HEK293 (cell line): ENCODE data around the gene RLIM.
A peak's percentile ranks its signal among the peaks of the same experiment; 100 is the strongest.

Source experiments
- CTCF ChIA-PET: fragments of 350-600 bp; formaldehyde crosslinking; extraction: SDS; loops from one replicate; lab custom pipeline; 2021; ENCODE audit warnings: antibody characterized with exemption; lab: Yijun Ruan, JAX
- POLR2A ChIA-PET: fragments of 300-600 bp; formaldehyde crosslinking; extraction: SDS; loops from one replicate; lab custom pipeline; 2020; ENCODE audit warnings: antibody characterized with exemption, inconsistent platforms; lab: Yijun Ruan, JAX
- H3K27ac ChIP-seq: fragments of 200-500 bp; sonication (Bioruptor generic); 2 replicates; pipeline ENCODE4 v1.5.1; 2014; ENCODE audit warnings: low read depth, low read length, control low read depth, inconsistent platforms; ENCODE audit errors: extremely low read depth
- H3K36me3 ChIP-seq, 2 experiments: fragments of 200-500 bp in 1 of 2; sonication (Bioruptor generic) in 1 of 2; 1 replicate in 1 of 2; 2 replicates in 1 of 2; pipeline ENCODE4 v1.5.1; 2014 to 2017; ENCODE audit warnings: inconsistent platforms in 2 of 2, low read length in 2 of 2; ENCODE audit not compliant: control insufficient read depth in 2 of 2, insufficient read depth in 1 of 2
- H3K4me1 ChIP-seq: fragments of 200-500 bp; sonication (Bioruptor generic); 2 replicates; pipeline ENCODE4 v1.5.1; 2014; ENCODE audit warnings: mild to moderate bottlenecking, low read length, inconsistent platforms; ENCODE audit not compliant: control insufficient read depth, insufficient read depth
- H3K4me3 ChIP-seq: 2 replicates; pipeline ENCODE4 v1.5.1; 2011; ENCODE audit warnings: low read depth, mild to moderate bottlenecking, control low read depth, low read length, moderate library complexity
- H3K9me3 ChIP-seq: fragments of 200-500 bp; sonication (Bioruptor generic); 2 replicates; pipeline ENCODE4 v1.5.1; 2014; ENCODE audit warnings: low read depth, low read length, inconsistent platforms; ENCODE audit not compliant: control insufficient read depth, insufficient read depth
- EGR2 ChIP-seq: fragments of 450-650 bp; formaldehyde crosslinking; IDR thresholded peaks from 2 replicates; pipeline ENCODE4 v1.5.1; 2016; ENCODE audit warnings: low read depth, missing biosample characterization, missing genetic modification characterization
- GLIS1 ChIP-seq: fragments of 450-650 bp; formaldehyde crosslinking; IDR thresholded peaks from 2 replicates; pipeline ENCODE4 v1.5.1; 2016; ENCODE audit warnings: missing biosample characterization, missing genetic modification characterization
- HOXD13 ChIP-seq: sonication (generic); formaldehyde crosslinking; IDR thresholded peaks from 2 replicates; pipeline ENCODE4 v1.8.0; 2022; ENCODE audit warnings: missing genetic modification reagents, borderline replicate concordance
- ZBTB17 ChIP-seq: fragments of 450-650 bp; formaldehyde crosslinking; IDR thresholded peaks from 2 replicates; pipeline ENCODE4 v1.5.1; 2016; ENCODE audit warnings: missing biosample characterization, missing genetic modification characterization
- ZBTB7A ChIP-seq: fragments of 450-650 bp; formaldehyde crosslinking; IDR thresholded peaks from 2 replicates; pipeline ENCODE4 v1.5.1; 2016; ENCODE audit warnings: low read depth, missing biosample characterization, missing genetic modification characterization
- ZNF112 ChIP-seq: fragments of 450-650 bp; formaldehyde crosslinking; IDR thresholded peaks from 2 replicates; pipeline ENCODE4 v1.5.0; 2017; ENCODE audit warnings: missing biosample characterization, missing genetic modification characterization
- ZNF16 ChIP-seq: fragments of 450-650 bp; formaldehyde crosslinking; IDR thresholded peaks from 2 replicates; pipeline ENCODE4 v1.5.1; 2016; ENCODE audit warnings: low read depth, missing biosample characterization, missing genetic modification characterization
- ZNF2 ChIP-seq: fragments of 450-650 bp; formaldehyde crosslinking; IDR thresholded peaks from 2 replicates; pipeline ENCODE4 v1.5.1; 2016; ENCODE audit warnings: missing biosample characterization, missing genetic modification characterization
- ZNF548 ChIP-seq: fragments of 450-650 bp; formaldehyde crosslinking; IDR thresholded peaks from 2 replicates; pipeline ENCODE4 v1.5.1; 2016; ENCODE audit warnings: missing biosample characterization, missing genetic modification characterization
- ZNF654 ChIP-seq: fragments of 450-650 bp; formaldehyde crosslinking; IDR thresholded peaks from 2 replicates; pipeline ENCODE4 v1.5.1; 2016; ENCODE audit warnings: low read depth, missing biosample characterization, missing genetic modification characterization
- ZNF747 ChIP-seq: fragments of 450-650 bp; formaldehyde crosslinking; IDR thresholded peaks from 2 replicates; pipeline ENCODE4 v1.5.1; 2016; ENCODE audit warnings: missing biosample characterization, missing genetic modification characterization
- ZNF837 ChIP-seq: fragments of 450-650 bp; formaldehyde crosslinking; IDR thresholded peaks from 2 replicates; pipeline ENCODE4 v1.5.1; 2016; ENCODE audit warnings: missing biosample characterization, missing genetic modification characterization
- ZSCAN30 ChIP-seq: fragments of 450-650 bp; IDR thresholded peaks from 2 replicates; pipeline ENCODE4 v1.5.1; 2018; ENCODE audit warnings: missing biosample characterization, mild to moderate bottlenecking, missing genetic modification characterization, moderate library complexity
- TF ChIP-seq, protein P1 (sequence below): IDR thresholded peaks from 2 replicates; pipeline ENCODE4 v1.6.1; 2011; ENCODE audit warnings: mild to moderate bottlenecking, low read depth, low read length, borderline replicate concordance
- TF ChIP-seq, protein P2 (sequence below): fragments of 450-650 bp; formaldehyde crosslinking; IDR thresholded peaks from 2 replicates; pipeline ENCODE4 v1.5.1; 2016; ENCODE audit warnings: missing biosample characterization, missing genetic modification characterization, borderline replicate concordance
- TF ChIP-seq, protein P3 (sequence below): fragments of 450-650 bp; formaldehyde crosslinking; IDR thresholded peaks from 2 replicates; pipeline ENCODE4 v1.5.1; 2016; ENCODE audit warnings: missing biosample characterization, missing genetic modification characterization
- TF ChIP-seq, protein P4 (sequence below): fragments of 450-650 bp; formaldehyde crosslinking; IDR thresholded peaks from 2 replicates; pipeline ENCODE4 v1.5.1; 2017; ENCODE audit warnings: missing biosample characterization, missing genetic modification characterization
- TF ChIP-seq, protein P5 (sequence below): fragments of 450-650 bp; formaldehyde crosslinking; IDR thresholded peaks from 2 replicates; pipeline ENCODE4 v1.5.1; 2016; ENCODE audit warnings: missing biosample characterization, missing genetic modification characterization, borderline replicate concordance

Gene RLIM

DNA sequence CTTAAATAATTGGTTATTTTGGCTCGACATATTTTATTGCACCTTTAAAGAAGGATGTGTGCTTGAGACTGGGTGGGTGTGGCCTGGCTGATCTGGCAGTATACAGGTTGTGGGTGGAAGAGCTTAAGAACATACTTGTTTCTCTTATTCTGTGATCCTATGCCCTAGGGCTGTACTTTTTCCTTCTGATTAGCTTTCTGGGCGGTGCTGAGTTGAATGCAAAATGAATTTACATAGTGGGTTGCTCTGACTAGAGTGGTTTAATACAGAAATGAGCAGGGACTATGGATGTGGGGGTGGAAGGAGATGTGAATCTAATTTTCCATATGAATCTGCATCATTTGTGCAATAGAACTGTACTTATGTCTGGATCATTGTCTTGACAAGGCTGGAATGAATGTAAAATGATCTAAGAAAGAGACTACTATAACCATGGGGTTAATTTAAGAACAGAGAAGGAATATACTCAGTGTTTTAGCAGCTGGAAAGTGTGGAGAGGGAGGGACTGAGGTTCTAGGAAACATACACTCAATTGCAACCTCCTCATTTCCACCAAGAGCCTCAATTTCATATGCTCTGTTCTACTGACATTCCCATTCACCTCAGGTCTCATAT lies 73.7 kb downstream of the RLIM start:
- ChIA-PET POLR2A (no interaction called here), CTCF (interaction anchor here (0.7 to 1.8 kb wide), 4 partner anchors 9 to 405 kb away, joined by 3 to 4 read pairs (median 4); no protein-coding TSS in a partner anchor)
- H3K9me3 ChIP-seq = no peaks in the 10 kb centered on the region
- H3K4me1 ChIP-seq = peaks cover 7% of the 10 kb centered on the region; the same call in 1 of the 2 replicates
- H3K36me3 ChIP-seq = no peaks in the 10 kb centered on the region
- TF ChIP-seq, protein P1, sequence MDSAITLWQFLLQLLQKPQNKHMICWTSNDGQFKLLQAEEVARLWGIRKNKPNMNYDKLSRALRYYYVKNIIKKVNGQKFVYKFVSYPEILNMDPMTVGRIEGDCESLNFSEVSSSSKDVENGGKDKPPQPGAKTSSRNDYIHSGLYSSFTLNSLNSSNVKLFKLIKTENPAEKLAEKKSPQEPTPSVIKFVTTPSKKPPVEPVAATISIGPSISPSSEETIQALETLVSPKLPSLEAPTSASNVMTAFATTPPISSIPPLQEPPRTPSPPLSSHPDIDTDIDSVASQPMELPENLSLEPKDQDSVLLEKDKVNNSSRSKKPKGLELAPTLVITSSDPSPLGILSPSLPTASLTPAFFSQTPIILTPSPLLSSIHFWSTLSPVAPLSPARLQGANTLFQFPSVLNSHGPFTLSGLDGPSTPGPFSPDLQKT = no peak
- TF ChIP-seq ZSCAN30 (tag by site-specific recombination) = no peak
- TF ChIP-seq EGR2 (tag by site-specific recombination) = peak; percentile 17; the same call in 1 of the 2 replicates
- H3K4me3 ChIP-seq = no peak overlapping the region
- H3K27ac ChIP-seq = no peak overlapping the region

DNA sequence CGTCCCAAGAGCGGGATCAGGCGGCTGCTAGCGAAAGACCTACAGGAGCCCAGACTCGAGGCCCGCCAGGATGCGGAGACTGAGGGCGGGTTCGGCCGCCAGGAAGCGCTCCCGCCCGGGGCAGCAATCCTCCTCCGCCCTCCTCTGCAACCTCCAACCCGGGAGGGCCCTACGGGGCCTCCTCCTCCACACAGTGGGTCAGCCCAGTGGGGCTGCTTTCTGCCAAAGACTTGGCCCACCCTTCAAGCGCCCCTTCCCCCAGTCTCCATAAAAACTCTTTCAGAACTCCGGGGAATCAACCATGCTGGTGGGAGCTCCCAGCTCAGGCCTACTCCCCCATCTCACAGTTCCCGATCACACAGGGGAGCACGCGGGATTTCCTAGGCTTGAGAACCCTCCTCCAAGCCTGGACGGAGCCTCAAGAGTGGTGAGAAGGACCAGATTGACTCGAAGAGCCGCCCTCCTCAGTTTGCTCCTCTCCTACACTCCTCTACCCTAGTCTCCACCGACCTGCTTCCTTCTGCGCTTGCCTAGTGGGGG lies 77.5 kb downstream of the RLIM start:
- ChIA-PET POLR2A (interaction anchor here (0.7 to 1.0 kb wide), 3 partner anchors 8 to 117 kb away, joined by 3 read pairs; no protein-coding TSS in a partner anchor), CTCF (interaction anchor here (0.7 to 1.0 kb wide), 3 partner anchors 9 to 296 kb away, joined by 3 read pairs; no protein-coding TSS in a partner anchor)
- H3K9me3 ChIP-seq = no peaks in the 10 kb centered on the region; the same call in 1 of the 2 replicates
- H3K27ac ChIP-seq = peak overlapping the region; percentile 90
- H3K4me3 ChIP-seq = peak overlapping the region; percentile 33
- peaks cover 0 to 3% of the 10 kb centered on the region in 2 experiments; a peak in 1 of 3 replicates for H3K36me3 ChIP-seq
- H3K4me1 ChIP-seq = peaks cover 7% of the 10 kb centered on the region; the same call in 1 of the 2 replicates
- TF ChIP-seq ZNF837 (no peak), ZNF112 (no peak), ZNF16 (no peak), GLIS1 (tag by site-specific recombination) (peak; percentile 21; the same call in 1 of the 2 replicates), ZBTB7A (tag by site-specific recombination) (no peak), ZNF654 (tag by site-specific recombination) (no peak), ZBTB17 (tag by site-specific recombination) (peak; percentile 19; the same call in 1 of the 2 replicates), ZNF548 (tag by site-specific recombination) (no peak), ZNF747 (no peak), ZNF2 (tag by site-specific recombination) (no peak), HOXD13 (CRISPR knock-in tag) (no peak)
- TF ChIP-seq, protein P2, sequence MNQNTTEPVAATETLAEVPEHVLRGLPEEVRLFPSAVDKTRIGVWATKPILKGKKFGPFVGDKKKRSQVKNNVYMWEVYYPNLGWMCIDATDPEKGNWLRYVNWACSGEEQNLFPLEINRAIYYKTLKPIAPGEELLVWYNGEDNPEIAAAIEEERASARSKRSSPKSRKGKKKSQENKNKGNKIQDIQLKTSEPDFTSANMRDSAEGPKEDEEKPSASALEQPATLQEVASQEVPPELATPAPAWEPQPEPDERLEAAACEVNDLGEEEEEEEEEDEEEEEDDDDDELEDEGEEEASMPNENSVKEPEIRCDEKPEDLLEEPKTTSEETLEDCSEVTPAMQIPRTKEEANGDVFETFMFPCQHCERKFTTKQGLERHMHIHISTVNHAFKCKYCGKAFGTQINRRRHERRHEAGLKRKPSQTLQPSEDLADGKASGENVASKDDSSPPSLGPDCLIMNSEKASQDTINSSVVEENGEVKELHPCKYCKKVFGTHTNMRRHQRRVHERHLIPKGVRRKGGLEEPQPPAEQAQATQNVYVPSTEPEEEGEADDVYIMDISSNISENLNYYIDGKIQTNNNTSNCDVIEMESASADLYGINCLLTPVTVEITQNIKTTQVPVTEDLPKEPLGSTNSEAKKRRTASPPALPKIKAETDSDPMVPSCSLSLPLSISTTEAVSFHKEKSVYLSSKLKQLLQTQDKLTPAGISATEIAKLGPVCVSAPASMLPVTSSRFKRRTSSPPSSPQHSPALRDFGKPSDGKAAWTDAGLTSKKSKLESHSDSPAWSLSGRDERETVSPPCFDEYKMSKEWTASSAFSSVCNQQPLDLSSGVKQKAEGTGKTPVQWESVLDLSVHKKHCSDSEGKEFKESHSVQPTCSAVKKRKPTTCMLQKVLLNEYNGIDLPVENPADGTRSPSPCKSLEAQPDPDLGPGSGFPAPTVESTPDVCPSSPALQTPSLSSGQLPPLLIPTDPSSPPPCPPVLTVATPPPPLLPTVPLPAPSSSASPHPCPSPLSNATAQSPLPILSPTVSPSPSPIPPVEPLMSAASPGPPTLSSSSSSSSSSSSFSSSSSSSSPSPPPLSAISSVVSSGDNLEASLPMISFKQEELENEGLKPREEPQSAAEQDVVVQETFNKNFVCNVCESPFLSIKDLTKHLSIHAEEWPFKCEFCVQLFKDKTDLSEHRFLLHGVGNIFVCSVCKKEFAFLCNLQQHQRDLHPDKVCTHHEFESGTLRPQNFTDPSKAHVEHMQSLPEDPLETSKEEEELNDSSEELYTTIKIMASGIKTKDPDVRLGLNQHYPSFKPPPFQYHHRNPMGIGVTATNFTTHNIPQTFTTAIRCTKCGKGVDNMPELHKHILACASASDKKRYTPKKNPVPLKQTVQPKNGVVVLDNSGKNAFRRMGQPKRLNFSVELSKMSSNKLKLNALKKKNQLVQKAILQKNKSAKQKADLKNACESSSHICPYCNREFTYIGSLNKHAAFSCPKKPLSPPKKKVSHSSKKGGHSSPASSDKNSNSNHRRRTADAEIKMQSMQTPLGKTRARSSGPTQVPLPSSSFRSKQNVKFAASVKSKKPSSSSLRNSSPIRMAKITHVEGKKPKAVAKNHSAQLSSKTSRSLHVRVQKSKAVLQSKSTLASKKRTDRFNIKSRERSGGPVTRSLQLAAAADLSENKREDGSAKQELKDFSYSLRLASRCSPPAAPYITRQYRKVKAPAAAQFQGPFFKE = no peak
- TF ChIP-seq, protein P3, sequence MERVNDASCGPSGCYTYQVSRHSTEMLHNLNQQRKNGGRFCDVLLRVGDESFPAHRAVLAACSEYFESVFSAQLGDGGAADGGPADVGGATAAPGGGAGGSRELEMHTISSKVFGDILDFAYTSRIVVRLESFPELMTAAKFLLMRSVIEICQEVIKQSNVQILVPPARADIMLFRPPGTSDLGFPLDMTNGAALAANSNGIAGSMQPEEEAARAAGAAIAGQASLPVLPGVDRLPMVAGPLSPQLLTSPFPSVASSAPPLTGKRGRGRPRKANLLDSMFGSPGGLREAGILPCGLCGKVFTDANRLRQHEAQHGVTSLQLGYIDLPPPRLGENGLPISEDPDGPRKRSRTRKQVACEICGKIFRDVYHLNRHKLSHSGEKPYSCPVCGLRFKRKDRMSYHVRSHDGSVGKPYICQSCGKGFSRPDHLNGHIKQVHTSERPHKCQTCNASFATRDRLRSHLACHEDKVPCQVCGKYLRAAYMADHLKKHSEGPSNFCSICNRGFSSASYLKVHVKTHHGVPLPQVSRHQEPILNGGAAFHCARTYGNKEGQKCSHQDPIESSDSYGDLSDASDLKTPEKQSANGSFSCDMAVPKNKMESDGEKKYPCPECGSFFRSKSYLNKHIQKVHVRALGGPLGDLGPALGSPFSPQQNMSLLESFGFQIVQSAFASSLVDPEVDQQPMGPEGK (tag by site-specific recombination) = no peak
- TF ChIP-seq, protein P4, sequence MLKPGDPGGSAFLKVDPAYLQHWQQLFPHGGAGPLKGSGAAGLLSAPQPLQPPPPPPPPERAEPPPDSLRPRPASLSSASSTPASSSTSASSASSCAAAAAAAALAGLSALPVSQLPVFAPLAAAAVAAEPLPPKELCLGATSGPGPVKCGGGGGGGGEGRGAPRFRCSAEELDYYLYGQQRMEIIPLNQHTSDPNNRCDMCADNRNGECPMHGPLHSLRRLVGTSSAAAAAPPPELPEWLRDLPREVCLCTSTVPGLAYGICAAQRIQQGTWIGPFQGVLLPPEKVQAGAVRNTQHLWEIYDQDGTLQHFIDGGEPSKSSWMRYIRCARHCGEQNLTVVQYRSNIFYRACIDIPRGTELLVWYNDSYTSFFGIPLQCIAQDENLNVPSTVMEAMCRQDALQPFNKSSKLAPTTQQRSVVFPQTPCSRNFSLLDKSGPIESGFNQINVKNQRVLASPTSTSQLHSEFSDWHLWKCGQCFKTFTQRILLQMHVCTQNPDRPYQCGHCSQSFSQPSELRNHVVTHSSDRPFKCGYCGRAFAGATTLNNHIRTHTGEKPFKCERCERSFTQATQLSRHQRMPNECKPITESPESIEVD (tag by site-specific recombination) = no peak
- TF ChIP-seq, protein P5, sequence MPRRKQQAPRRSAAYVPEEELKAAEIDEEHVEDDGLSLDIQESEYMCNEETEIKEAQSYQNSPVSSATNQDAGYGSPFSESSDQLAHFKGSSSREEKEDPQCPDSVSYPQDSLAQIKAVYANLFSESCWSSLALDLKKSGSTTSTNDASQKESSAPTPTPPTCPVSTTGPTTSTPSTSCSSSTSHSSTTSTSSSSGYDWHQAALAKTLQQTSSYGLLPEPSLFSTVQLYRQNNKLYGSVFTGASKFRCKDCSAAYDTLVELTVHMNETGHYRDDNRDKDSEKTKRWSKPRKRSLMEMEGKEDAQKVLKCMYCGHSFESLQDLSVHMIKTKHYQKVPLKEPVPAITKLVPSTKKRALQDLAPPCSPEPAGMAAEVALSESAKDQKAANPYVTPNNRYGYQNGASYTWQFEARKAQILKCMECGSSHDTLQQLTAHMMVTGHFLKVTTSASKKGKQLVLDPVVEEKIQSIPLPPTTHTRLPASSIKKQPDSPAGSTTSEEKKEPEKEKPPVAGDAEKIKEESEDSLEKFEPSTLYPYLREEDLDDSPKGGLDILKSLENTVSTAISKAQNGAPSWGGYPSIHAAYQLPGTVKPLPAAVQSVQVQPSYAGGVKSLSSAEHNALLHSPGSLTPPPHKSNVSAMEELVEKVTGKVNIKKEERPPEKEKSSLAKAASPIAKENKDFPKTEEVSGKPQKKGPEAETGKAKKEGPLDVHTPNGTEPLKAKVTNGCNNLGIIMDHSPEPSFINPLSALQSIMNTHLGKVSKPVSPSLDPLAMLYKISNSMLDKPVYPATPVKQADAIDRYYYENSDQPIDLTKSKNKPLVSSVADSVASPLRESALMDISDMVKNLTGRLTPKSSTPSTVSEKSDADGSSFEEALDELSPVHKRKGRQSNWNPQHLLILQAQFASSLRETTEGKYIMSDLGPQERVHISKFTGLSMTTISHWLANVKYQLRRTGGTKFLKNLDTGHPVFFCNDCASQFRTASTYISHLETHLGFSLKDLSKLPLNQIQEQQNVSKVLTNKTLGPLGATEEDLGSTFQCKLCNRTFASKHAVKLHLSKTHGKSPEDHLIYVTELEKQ = no peak
